Measurements from ENCODE around the gene GIPC1. TPM values are rescaled to one million over a fixed set of nuclear protein-coding genes. Genes with fewer than 3 reads are reported as not detected.
"Not testable (repeated sequence)": the region's sequence is repeated elsewhere in the genome, so short reads cannot be mapped to it uniquely, and the experiment has no call there.

Gene GIPC1
- total RNA-seq, 1 experiment from 2014 or later: 231 TPM

- DNase-seq (ENCODE audit: low read depth): no peak
Measured at GRCh38 chr19:14519245-14519859, 23.4 kb upstream of the GIPC1 start.

GRCh38 chr19:14517840-14518505 lies 22.0 kb upstream of the GIPC1 start, which contains the start of gene DNAJB1:
DNAJB1 (minus strand) TSS chr19:14518397; CDS start chr19:14518349, 48 bp downstream.
- DNase-seq (ENCODE audit: low read depth): peak; percentile 62

- no peak for DNase-seq (ENCODE audit: low read depth)
Measured at GRCh38 chr19:14517446-14517839, 21.5 kb upstream of the GIPC1 start.

GRCh38 chr19:14516746-14517438 lies 21.0 kb upstream of the GIPC1 start:
- DNase-seq (ENCODE audit: low read depth): no peak

GRCh38 chr19:14516048-14516534 lies 20.2 kb upstream of the GIPC1 start:
- no peak for DNase-seq (ENCODE audit: low read depth)

- no peak for DNase-seq (ENCODE audit: low read depth)
Measured at GRCh38 chr19:14515501-14516047, 19.6 kb upstream of the GIPC1 start.

- DNase-seq (ENCODE audit: low read depth): no peak
Measured at GRCh38 chr19:14514215-14514863, 18.4 kb upstream of the GIPC1 start.

GRCh38 chr19:14512406-14512961 lies 16.6 kb upstream of the GIPC1 start:
- no peak for DNase-seq (ENCODE audit: low read depth)

GRCh38 chr19:14511229-14511593 lies 15.3 kb upstream of the GIPC1 start:
- DNase-seq (ENCODE audit: low read depth): peak; percentile 54

GRCh38 chr19:14510311-14511228 lies 14.6 kb upstream of the GIPC1 start:
- peak; percentile 87 for DNase-seq (ENCODE audit: low read depth)

GRCh38 chr19:14507704-14508542 lies 12.0 kb upstream of the GIPC1 start:
- DNase-seq (ENCODE audit: low read depth): peak; percentile 69

GRCh38 chr19:14505488-14506239 lies 9.7 kb upstream of the GIPC1 start:
- DNase-seq (ENCODE audit: low read depth): peak; percentile 93

GRCh38 chr19:14504575-14504974 lies 8.6 kb upstream of the GIPC1 start:
- DNase-seq (ENCODE audit: low read depth): not testable (repeated sequence)

- DNase-seq (ENCODE audit: low read depth): no peak
Measured at GRCh38 chr19:14503285-14503684, 7.4 kb upstream of the GIPC1 start.

- no peak for DNase-seq (ENCODE audit: low read depth)
Measured at GRCh38 chr19:14502334-14503092, 6.6 kb upstream of the GIPC1 start.

- DNase-seq (ENCODE audit: low read depth): no peak
Measured at GRCh38 chr19:14497228-14497921, 1.4 kb upstream of the GIPC1 start.

- no peak for DNase-seq (ENCODE audit: low read depth)
Measured at GRCh38 chr19:14496834-14497227, 904 bp upstream of the GIPC1 start.

Measured in HT1080 (cell line).